GM12873 (cell line): ENCODE measurements around the gene STUM.

ENCODE experiments used
- CTCF ChIP-seq: IDR thresholded peaks from 2 replicates; pipeline ENCODE4 v1.5.1; 2012; ENCODE audit warnings: low read depth, mild to moderate bottlenecking, moderate library complexity, low read length, control low read depth; ENCODE audit not compliant: insufficient read depth; ENCODE audit errors: missing control alignments

Gene STUM

GRCh38 chr1:226641671-226642231 is 93.2 kb downstream of the STUM start:
- no peak for TF ChIP-seq CTCF

GRCh38 chr1:226642421-226642820 is 93.9 kb downstream of the STUM start:
- TF ChIP-seq CTCF = no peak

- TF ChIP-seq CTCF = no peak
Observed at GRCh38 chr1:226643177-226643576, 94.6 kb downstream of the STUM start.

- TF ChIP-seq CTCF = peak; percentile 49
Observed at GRCh38 chr1:226643611-226644540, 95.3 kb downstream of the STUM start.

- TF ChIP-seq CTCF = no peak
Observed at GRCh38 chr1:226644541-226645176, 96.1 kb downstream of the STUM start.

GRCh38 chr1:226645279-226645976 is 96.9 kb downstream of the STUM start:
- no peak for TF ChIP-seq CTCF
